Measurements from ENCODE around the gene FAM72C.
"Not testable (repeated sequence)": the region's sequence is repeated elsewhere in the genome, so short reads cannot be mapped to it uniquely, and the experiment has no call there.

The FAM72C gene

DNA sequence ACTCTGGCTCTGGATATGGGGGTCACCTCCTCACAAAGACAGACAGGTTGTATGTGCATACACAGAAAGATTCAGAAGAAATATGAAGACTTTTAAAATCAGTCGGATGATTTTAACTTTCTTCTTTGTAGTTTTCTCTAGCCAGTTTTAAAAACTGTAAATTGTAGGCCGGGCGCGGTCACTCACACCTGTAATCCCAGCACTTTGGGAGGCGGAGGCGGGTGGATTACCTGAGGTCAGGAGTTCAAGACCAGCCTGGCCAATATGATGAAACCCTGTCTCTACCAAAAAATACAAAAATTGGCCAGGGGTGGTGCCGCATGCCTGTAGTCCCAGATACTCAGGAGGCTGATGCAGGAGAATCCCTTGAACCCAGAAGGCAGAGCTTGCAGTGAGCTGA, 58.1 kb downstream of the FAM72C start:
- not testable (repeated sequence) for H3K4me3 ChIP-seq (ENCODE audit: low read depth, low read length)

Measured in WI38 (cell line).